Ovary (tissue), 3 donors: Measurements from ENCODE around the gene DEAF1.

Source experiments
- POLR2A ChIP-seq: fragments of 450-650 bp; IDR thresholded peaks from one replicate; pipeline ENCODE4 v1.6.1; 2017; ENCODE audit warnings: antibody characterized with exemption, mild to moderate bottlenecking, moderate library complexity
- TF ChIP-seq, protein P1 (sequence below), 3 donors: fragments of 450-650 bp in 2 of 3; fragments of 200-600 bp in 1 of 3; IDR thresholded peaks; one replicate each; pipeline versions ENCODE4 v1.5.1 to v1.8.0; 2016 to 2022; ENCODE audit warnings: antibody characterized with exemption in 3 of 3, mild to moderate bottlenecking in 1 of 3
- donor health status: DM: no; HTN: no; CAD: no.

DNA sequence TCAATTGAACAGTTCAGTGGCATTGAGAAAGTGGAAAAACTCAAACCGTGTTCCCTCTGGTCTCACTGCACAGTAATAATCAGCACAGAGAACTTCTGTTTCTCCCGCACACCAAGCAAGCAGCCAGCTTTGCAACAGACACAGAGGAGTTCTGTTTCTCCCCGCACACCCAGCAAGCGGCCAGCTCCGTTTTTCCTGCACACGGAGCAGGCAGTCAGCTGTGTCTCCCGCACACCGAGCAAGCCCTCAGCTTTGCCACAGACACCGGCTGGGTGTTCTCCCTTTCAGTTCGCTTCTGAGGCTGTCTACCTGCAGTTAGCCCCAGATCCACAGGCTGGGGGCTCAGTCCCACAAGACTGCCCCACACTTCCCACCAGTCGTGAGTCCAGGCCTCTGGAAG, 42.3 kb upstream of the DEAF1 start:
- TF ChIP-seq, protein P1, sequence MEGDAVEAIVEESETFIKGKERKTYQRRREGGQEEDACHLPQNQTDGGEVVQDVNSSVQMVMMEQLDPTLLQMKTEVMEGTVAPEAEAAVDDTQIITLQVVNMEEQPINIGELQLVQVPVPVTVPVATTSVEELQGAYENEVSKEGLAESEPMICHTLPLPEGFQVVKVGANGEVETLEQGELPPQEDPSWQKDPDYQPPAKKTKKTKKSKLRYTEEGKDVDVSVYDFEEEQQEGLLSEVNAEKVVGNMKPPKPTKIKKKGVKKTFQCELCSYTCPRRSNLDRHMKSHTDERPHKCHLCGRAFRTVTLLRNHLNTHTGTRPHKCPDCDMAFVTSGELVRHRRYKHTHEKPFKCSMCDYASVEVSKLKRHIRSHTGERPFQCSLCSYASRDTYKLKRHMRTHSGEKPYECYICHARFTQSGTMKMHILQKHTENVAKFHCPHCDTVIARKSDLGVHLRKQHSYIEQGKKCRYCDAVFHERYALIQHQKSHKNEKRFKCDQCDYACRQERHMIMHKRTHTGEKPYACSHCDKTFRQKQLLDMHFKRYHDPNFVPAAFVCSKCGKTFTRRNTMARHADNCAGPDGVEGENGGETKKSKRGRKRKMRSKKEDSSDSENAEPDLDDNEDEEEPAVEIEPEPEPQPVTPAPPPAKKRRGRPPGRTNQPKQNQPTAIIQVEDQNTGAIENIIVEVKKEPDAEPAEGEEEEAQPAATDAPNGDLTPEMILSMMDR (IDR thresholded peaks at IDR 0.05), result no peak
- TF ChIP-seq POLR2A, result no peak
